ENCODE data around the gene MMP11. TPM values are rescaled to one million over a fixed set of nuclear protein-coding genes. Genes with fewer than 3 reads are reported as not detected.

The MMP11 gene
- total and polyA plus RNA-seq, 8 donors = 1.2 to 10.7 (median 9.6) TPM

GRCh38 chr22:23783265-23784150 is 10.9 kb downstream of the MMP11 start:
- no peak overlapping the region for H3K4me3 ChIP-seq
- ATAC-seq (no peak), DNase-seq (no peak)
- H3K27me3 ChIP-seq = no peaks in the 10 kb centered on the region
- peaks cover 3 to 17% of the 10 kb centered on the region in 2 donors for H3K4me1 ChIP-seq
- H3K27ac ChIP-seq = no peak overlapping the region
- intact Hi-C loops (cut with DNase I) = loop anchor here in 1 of 2 donors (10.0 kb wide), 1 partner anchor 51 kb away; the partner anchor contains the start of gene DERL3
- H3K36me3 ChIP-seq = no peaks in the 10 kb centered on the region
- no peaks in the 10 kb centered on the region for H3K9me3 ChIP-seq
- TF ChIP-seq CTCF (IDR thresholded peaks at IDR 0.05) = no peak

GRCh38 chr22:23784215-23784732 is 11.6 kb downstream of the MMP11 start:
- Histone ChIP-seq H3K36me3 (no peaks in the 10 kb centered on the region), H3K27me3 (no peaks in the 10 kb centered on the region), H3K9me3 (no peaks in the 10 kb centered on the region), H3K4me1 (peaks cover 8 to 25% of the 10 kb centered on the region in 2 donors), H3K27ac (no peak overlapping the region), H3K4me3 (no peak overlapping the region)
- TF ChIP-seq CTCF (IDR thresholded peaks at IDR 0.05) = no peak
- DNase-seq (no peak), ATAC-seq (no peak)
- intact Hi-C loops (cut with DNase I) = loop anchor here in 1 of 2 donors (10.0 kb wide), 1 partner anchor 51 kb away; the partner anchor contains the start of gene DERL3

GRCh38 chr22:23786261-23786710 is 13.6 kb downstream of the MMP11 start:
- Histone ChIP-seq H3K36me3 (no peaks in the 10 kb centered on the region), H3K9me3 (no peaks in the 10 kb centered on the region), H3K4me3 (peak overlapping the region; percentile 84 to 93), H3K27ac (peak overlapping the region; percentile 99 to 100), H3K4me1 (peaks cover 8 to 34% of the 10 kb centered on the region in 2 donors), H3K27me3 (no peaks in the 10 kb centered on the region)
- DNase-seq = no peak
- no peak for TF ChIP-seq CTCF (IDR thresholded peaks at IDR 0.05)
- intact Hi-C loops (cut with DNase I) = loop anchor here in 1 of 2 donors (10.0 kb wide), 1 partner anchor 49 kb away; the partner anchor contains the start of gene DERL3
- no peak for ATAC-seq

- Histone ChIP-seq H3K9me3 (no peaks in the 10 kb centered on the region), H3K27me3 (no peaks in the 10 kb centered on the region), H3K36me3 (peaks cover 0 to 7% of the 10 kb centered on the region in 2 donors), H3K27ac (peak within 1 kb of the TSS; percentile 99 to 100), H3K4me1 (peaks cover 8 to 34% of the 10 kb centered on the region in 2 donors), H3K4me3 (peak within 1 kb of the TSS; percentile 84 to 93)
- peak; percentile 99 for ATAC-seq
- TF ChIP-seq CTCF (IDR thresholded peaks at IDR 0.05) = no peak
- DNase-seq = peak; percentile 88 to 96 (median 91)
- intact Hi-C loops (cut with DNase I) = loop anchor here in 1 of 2 donors (10.0 kb wide), 1 partner anchor 48 kb away; the partner anchor contains the start of gene DERL3
Observed at GRCh38 chr22:23786752-23787599, 14.3 kb downstream of the MMP11 start, which contains the start of gene SMARCB1. TSS of gene SMARCB1 (plus strand) at chr22:23786966. CDS start at chr22:23787170, 204 bp downstream.

Measured in left lung (tissue), 10 donors.